HEK293 (cell line): ENCODE results near the gene C17orf58.

ENCODE experiments used
- CTCF ChIA-PET: fragments of 350-600 bp; formaldehyde crosslinking; extraction: SDS; loops from one replicate; lab custom pipeline; 2021; ENCODE audit warnings: antibody characterized with exemption; lab: Yijun Ruan, JAX
- POLR2A ChIA-PET: fragments of 300-600 bp; formaldehyde crosslinking; extraction: SDS; loops from one replicate; lab custom pipeline; 2020; ENCODE audit warnings: antibody characterized with exemption, inconsistent platforms; lab: Yijun Ruan, JAX
- H3K27ac ChIP-seq: fragments of 200-500 bp; sonication (Bioruptor generic); 2 replicates; pipeline ENCODE4 v1.5.1; 2014; ENCODE audit warnings: low read depth, low read length, control low read depth, inconsistent platforms; ENCODE audit errors: extremely low read depth
- H3K36me3 ChIP-seq, 2 experiments: fragments of 200-500 bp in 1 of 2; sonication (Bioruptor generic) in 1 of 2; 1 replicate in 1 of 2; 2 replicates in 1 of 2; pipeline ENCODE4 v1.5.1; 2014 to 2017; ENCODE audit warnings: inconsistent platforms in 2 of 2, low read length in 2 of 2; ENCODE audit not compliant: control insufficient read depth in 2 of 2, insufficient read depth in 1 of 2
- H3K4me1 ChIP-seq: fragments of 200-500 bp; sonication (Bioruptor generic); 2 replicates; pipeline ENCODE4 v1.5.1; 2014; ENCODE audit warnings: mild to moderate bottlenecking, low read length, inconsistent platforms; ENCODE audit not compliant: control insufficient read depth, insufficient read depth
- H3K4me3 ChIP-seq: 2 replicates; pipeline ENCODE4 v1.5.1; 2011; ENCODE audit warnings: low read depth, mild to moderate bottlenecking, control low read depth, low read length, moderate library complexity
- H3K9me3 ChIP-seq: fragments of 200-500 bp; sonication (Bioruptor generic); 2 replicates; pipeline ENCODE4 v1.5.1; 2014; ENCODE audit warnings: low read depth, low read length, inconsistent platforms; ENCODE audit not compliant: control insufficient read depth, insufficient read depth
- CTCF ChIP-seq: fragments of 450-650 bp; formaldehyde crosslinking; IDR thresholded peaks from 2 replicates; pipeline ENCODE4 v1.5.1; 2016; ENCODE audit warnings: missing biosample characterization, missing genetic modification characterization
- FEZF1 ChIP-seq: fragments of 450-650 bp; formaldehyde crosslinking; IDR thresholded peaks from 2 replicates; pipeline ENCODE4 v1.5.1; 2016; ENCODE audit warnings: missing biosample characterization, missing genetic modification characterization
- HOXA7 ChIP-seq: sonication (generic); formaldehyde crosslinking; IDR thresholded peaks from 2 replicates; pipeline ENCODE4 v1.8.1; 2022; ENCODE audit warnings: missing genetic modification reagents, borderline replicate concordance
- OVOL3 ChIP-seq: fragments of 450-650 bp; formaldehyde crosslinking; IDR thresholded peaks from 2 replicates; pipeline ENCODE4 v1.5.1; 2016; ENCODE audit warnings: missing biosample characterization, missing genetic modification characterization
- PATZ1 ChIP-seq: fragments of 450-650 bp; formaldehyde crosslinking; IDR thresholded peaks from 2 replicates; pipeline ENCODE4 v1.5.1; 2016; ENCODE audit warnings: missing biosample characterization, missing genetic modification characterization
- SCRT1 ChIP-seq: fragments of 450-650 bp; formaldehyde crosslinking; IDR thresholded peaks from 2 replicates; pipeline ENCODE4 v1.5.1; 2016; ENCODE audit warnings: missing biosample characterization, missing genetic modification characterization, borderline replicate concordance
- SETDB1 ChIP-seq: IDR thresholded peaks from one replicate; pipeline ENCODE4 v1.6.1; 2017; ENCODE audit warnings: mild to moderate bottlenecking, low read length, moderate library complexity, mixed read lengths; ENCODE audit not compliant: insufficient read length
- YY2 ChIP-seq: fragments of 450-650 bp; formaldehyde crosslinking; IDR thresholded peaks from 2 replicates; pipeline ENCODE4 v1.5.1; 2016; ENCODE audit warnings: missing biosample characterization, missing genetic modification characterization
- ZBTB8A ChIP-seq: fragments of 450-650 bp; formaldehyde crosslinking; IDR thresholded peaks from 2 replicates; pipeline ENCODE4 v1.5.1; 2016; ENCODE audit warnings: missing biosample characterization, missing genetic modification characterization
- ZFHX2 ChIP-seq: fragments of 450-650 bp; formaldehyde crosslinking; conservative IDR thresholded peaks from 2 replicates; pipeline ENCODE4 v1.5.1; 2016; ENCODE audit warnings: missing biosample characterization, missing genetic modification characterization
- ZFP37 ChIP-seq: fragments of 450-650 bp; formaldehyde crosslinking; IDR thresholded peaks from 2 replicates; pipeline ENCODE4 v1.5.1; 2016; ENCODE audit warnings: missing biosample characterization, missing genetic modification characterization
- ZNF112 ChIP-seq: fragments of 450-650 bp; formaldehyde crosslinking; IDR thresholded peaks from 2 replicates; pipeline ENCODE4 v1.5.0; 2017; ENCODE audit warnings: missing biosample characterization, missing genetic modification characterization
- ZNF175 ChIP-seq: fragments of 450-650 bp; formaldehyde crosslinking; IDR thresholded peaks from 2 replicates; pipeline ENCODE4 v1.5.1; 2016; ENCODE audit warnings: missing biosample characterization, missing genetic modification characterization
- ZNF248 ChIP-seq: fragments of 450-650 bp; formaldehyde crosslinking; IDR thresholded peaks from 2 replicates; pipeline ENCODE4 v1.5.1; 2017; ENCODE audit warnings: missing biosample characterization, missing genetic modification characterization
- ZNF280C ChIP-seq: fragments of 450-650 bp; formaldehyde crosslinking; IDR thresholded peaks from 2 replicates; pipeline ENCODE4 v1.5.1; 2016; ENCODE audit warnings: missing biosample characterization, missing genetic modification characterization
- ZNF292 ChIP-seq: fragments of 450-650 bp; formaldehyde crosslinking; IDR thresholded peaks from 2 replicates; pipeline ENCODE4 v1.5.1; 2016; ENCODE audit warnings: low read depth, missing biosample characterization, missing genetic modification characterization, borderline replicate concordance
- ZNF311 ChIP-seq: fragments of 450-650 bp; formaldehyde crosslinking; IDR thresholded peaks from 2 replicates; pipeline ENCODE4 v1.5.1; 2017; ENCODE audit warnings: missing biosample characterization, missing genetic modification characterization, borderline replicate concordance
- ZNF362 ChIP-seq: fragments of 450-650 bp; formaldehyde crosslinking; IDR thresholded peaks from 2 replicates; pipeline ENCODE4 v1.5.1; 2016; ENCODE audit warnings: missing biosample characterization, missing genetic modification characterization
- ZNF391 ChIP-seq: fragments of 450-650 bp; formaldehyde crosslinking; IDR thresholded peaks from 2 replicates; pipeline ENCODE4 v1.5.1; 2016; ENCODE audit warnings: low read depth, missing biosample characterization, missing genetic modification characterization, borderline replicate concordance
- ZNF433 ChIP-seq: fragments of 450-650 bp; formaldehyde crosslinking; IDR thresholded peaks from 2 replicates; pipeline ENCODE4 v1.5.1; 2016; ENCODE audit warnings: missing biosample characterization, missing genetic modification characterization, low read depth
- ZNF521 ChIP-seq: fragments of 450-650 bp; formaldehyde crosslinking; IDR thresholded peaks from 2 replicates; pipeline ENCODE4 v1.5.1; 2017; ENCODE audit warnings: missing biosample characterization, mild to moderate bottlenecking, missing genetic modification characterization
- ZNF544 ChIP-seq: fragments of 450-650 bp; formaldehyde crosslinking; IDR thresholded peaks from 2 replicates; pipeline ENCODE4 v1.5.0; 2017; ENCODE audit warnings: missing biosample characterization, missing genetic modification characterization
- ZNF558 ChIP-seq: fragments of 450-650 bp; formaldehyde crosslinking; IDR thresholded peaks from 2 replicates; pipeline ENCODE4 v1.5.1; 2016; ENCODE audit warnings: missing biosample characterization, missing genetic modification characterization
- ZNF560 ChIP-seq: fragments of 450-650 bp; formaldehyde crosslinking; IDR thresholded peaks from 2 replicates; pipeline ENCODE4 v1.5.1; 2017; ENCODE audit warnings: missing biosample characterization, missing genetic modification characterization, borderline replicate concordance
- ZNF571 ChIP-seq: fragments of 450-650 bp; formaldehyde crosslinking; IDR thresholded peaks from 2 replicates; pipeline ENCODE4 v1.5.0; 2017; ENCODE audit warnings: missing biosample characterization, missing genetic modification characterization
- ZNF580 ChIP-seq: fragments of 450-650 bp; formaldehyde crosslinking; IDR thresholded peaks from 2 replicates; pipeline ENCODE4 v1.5.1; 2016; ENCODE audit warnings: missing biosample characterization, missing genetic modification characterization
- ZNF600 ChIP-seq: fragments of 450-650 bp; formaldehyde crosslinking; IDR thresholded peaks from 2 replicates; pipeline ENCODE4 v1.5.1; 2016; ENCODE audit warnings: missing biosample characterization, missing genetic modification characterization
- ZNF610 ChIP-seq: fragments of 450-650 bp; formaldehyde crosslinking; IDR thresholded peaks from 2 replicates; pipeline ENCODE4 v1.5.1; 2016; ENCODE audit warnings: missing biosample characterization, missing genetic modification characterization, borderline replicate concordance
- ZNF629 ChIP-seq: fragments of 450-650 bp; formaldehyde crosslinking; IDR thresholded peaks from 2 replicates; pipeline ENCODE4 v1.5.1; 2017; ENCODE audit warnings: missing biosample characterization, missing genetic modification characterization
- ZNF768 ChIP-seq: fragments of 450-650 bp; formaldehyde crosslinking; IDR thresholded peaks from 2 replicates; pipeline ENCODE4 v1.5.1; 2018; ENCODE audit warnings: missing biosample characterization, mild to moderate bottlenecking, missing genetic modification characterization
- ZNF830 ChIP-seq: fragments of 450-650 bp; IDR thresholded peaks from 2 replicates; pipeline ENCODE4 v1.5.0; 2018; ENCODE audit warnings: missing biosample characterization, missing genetic modification characterization, low read depth, mild to moderate bottlenecking, moderate library complexity

C17orf58 gene

GRCh38 chr17:67994817-67995569 lies 1.3 kb downstream of the C17orf58 start:
- Histone ChIP-seq H3K36me3 (peaks cover 0 to 4% of the 10 kb centered on the region in 2 experiments; a peak in 1 of 3 replicates), H3K4me1 (peaks cover 20% of the 10 kb centered on the region), H3K9me3 (no peaks in the 10 kb centered on the region), H3K27ac (peak overlapping the region; percentile 71), H3K4me3 (peak overlapping the region; percentile 51)
- POLR2A ChIA-PET = interaction anchor here (0.8 to 2.9 kb wide), 5 partner anchors 14 to 252 kb away, joined by 3 to 13 read pairs (median 3); partner anchors contain the start of gene KPNA2
- CTCF ChIA-PET = interaction anchor here (0.5 to 7.0 kb wide), 9 partner anchors 16 to 774 kb away, joined by 3 to 42 read pairs (median 4); no protein-coding TSS in a partner anchor
- TF ChIP-seq HOXA7 (CRISPR knock-in tag) (no peak), FEZF1 (no peak), ZNF571 (tag by site-specific recombination) (no peak), ZNF560 (tag by site-specific recombination) (no peak), ZNF521 (tag by site-specific recombination) (no peak), ZNF580 (no peak), ZFP37 (peak; percentile 8; the same call in 1 of the 2 replicates), SCRT1 (tag by site-specific recombination) (peak; percentile 53; the same call in 1 of the 2 replicates), ZNF280C (tag by site-specific recombination) (no peak), ZNF544 (tag by site-specific recombination) (no peak), ZNF433 (no peak), ZNF175 (tag by site-specific recombination) (no peak), ZNF768 (no peak), ZNF248 (tag by site-specific recombination) (no peak), CTCF (no peak), ZNF311 (tag by site-specific recombination) (no peak), ZNF830 (no peak), ZBTB8A (no peak), YY2 (tag by site-specific recombination) (no peak), OVOL3 (tag by site-specific recombination) (0 out of 2 replicates have a peak, but pooled peaks have one; percentile 20), ZNF112 (tag by site-specific recombination) (no peak), ZNF629 (peak; percentile 96), ZNF391 (tag by site-specific recombination) (no peak), ZNF558 (tag by site-specific recombination) (0 out of 2 replicates have a peak, but pooled peaks have one; percentile 4), ZNF362 (tag by site-specific recombination) (no peak), ZNF610 (tag by site-specific recombination) (no peak), ZNF600 (peak; percentile 78), SETDB1 (no peak), ZNF292 (no peak), ZFHX2 (tag by site-specific recombination) (no peak), PATZ1 (tag by site-specific recombination) (no peak)
